ENCODE data around the gene OR2F2.

The OR2F2 gene

DNA sequence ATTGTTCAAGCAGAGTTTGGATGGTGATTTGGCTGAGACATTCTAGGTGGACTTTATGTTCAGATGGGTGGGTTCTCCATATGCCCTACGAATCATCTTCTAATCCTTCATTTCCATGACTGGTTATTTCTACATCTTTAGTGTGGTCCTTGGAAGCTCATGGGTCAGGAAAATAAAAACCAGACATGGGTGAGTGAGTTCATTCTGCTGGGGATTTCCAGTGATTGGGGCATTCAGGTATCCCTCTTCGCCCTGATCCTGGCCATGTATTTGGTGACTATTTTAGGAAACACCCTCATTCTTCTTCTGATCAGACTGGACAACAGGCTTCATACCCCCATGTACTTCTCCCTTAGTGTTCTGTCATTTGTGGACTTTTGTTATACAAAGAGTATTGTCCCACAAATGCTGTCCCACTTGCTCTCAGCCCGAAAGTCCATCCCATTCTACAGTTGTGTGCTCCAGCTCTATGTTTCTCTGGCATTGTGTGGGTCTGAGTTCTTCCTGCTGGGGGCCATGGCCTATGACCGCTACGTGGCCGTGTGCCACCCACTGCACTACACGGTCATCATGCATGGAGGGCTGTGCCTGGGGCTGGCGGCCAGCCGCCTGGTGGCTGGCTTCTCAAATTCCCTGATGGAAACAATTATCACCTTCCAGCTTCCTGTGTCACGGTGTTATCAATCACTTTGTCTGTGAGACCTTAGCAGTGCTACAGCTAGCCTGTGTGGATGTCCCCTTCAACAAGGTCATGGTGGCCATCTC lies 45.9 kb downstream of the OR2F2 start:
- H3K4me3 ChIP-seq (ENCODE audit: low read length), result no peak overlapping the region
- TF ChIP-seq, protein P1, sequence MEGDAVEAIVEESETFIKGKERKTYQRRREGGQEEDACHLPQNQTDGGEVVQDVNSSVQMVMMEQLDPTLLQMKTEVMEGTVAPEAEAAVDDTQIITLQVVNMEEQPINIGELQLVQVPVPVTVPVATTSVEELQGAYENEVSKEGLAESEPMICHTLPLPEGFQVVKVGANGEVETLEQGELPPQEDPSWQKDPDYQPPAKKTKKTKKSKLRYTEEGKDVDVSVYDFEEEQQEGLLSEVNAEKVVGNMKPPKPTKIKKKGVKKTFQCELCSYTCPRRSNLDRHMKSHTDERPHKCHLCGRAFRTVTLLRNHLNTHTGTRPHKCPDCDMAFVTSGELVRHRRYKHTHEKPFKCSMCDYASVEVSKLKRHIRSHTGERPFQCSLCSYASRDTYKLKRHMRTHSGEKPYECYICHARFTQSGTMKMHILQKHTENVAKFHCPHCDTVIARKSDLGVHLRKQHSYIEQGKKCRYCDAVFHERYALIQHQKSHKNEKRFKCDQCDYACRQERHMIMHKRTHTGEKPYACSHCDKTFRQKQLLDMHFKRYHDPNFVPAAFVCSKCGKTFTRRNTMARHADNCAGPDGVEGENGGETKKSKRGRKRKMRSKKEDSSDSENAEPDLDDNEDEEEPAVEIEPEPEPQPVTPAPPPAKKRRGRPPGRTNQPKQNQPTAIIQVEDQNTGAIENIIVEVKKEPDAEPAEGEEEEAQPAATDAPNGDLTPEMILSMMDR (IDR thresholded peaks at IDR 0.05; ENCODE audit: insufficient read depth, low read depth, low read length, missing control alignments), result no peak
- peak; percentile 3 for DNase-seq (ENCODE audit: low read depth)

- no peak overlapping the region for H3K4me3 ChIP-seq (ENCODE audit: low read length)
- TF ChIP-seq, protein P1 (IDR thresholded peaks at IDR 0.05; ENCODE audit: insufficient read depth, low read depth, low read length, missing control alignments), result no peak
- no peak for DNase-seq (ENCODE audit: low read depth)
Observed at GRCh38 chr7:143983960-143984359, 48.9 kb downstream of the OR2F2 start.

Data from epithelial cell of esophagus (primary cell).